Left lung (tissue), 10 donors: ENCODE measurements around the gene PDIK1L. TPM values are rescaled to one million over a fixed set of nuclear protein-coding genes. Genes with fewer than 3 reads are reported as not detected.

Experiments used
- ATAC-seq: fragments of 200-7000 bp; cut with Tn5 transposase; one replicate; pipeline ENCODE4 v1.9.1; 2020; ENCODE audit warnings: moderate library complexity
- DNase-seq, 4 donors: peaks; one replicate each; pipeline ENCODE4 v3.0.0-alpha.2; 2013 to 2020
- H3K27ac ChIP-seq, 2 donors: fragments of 200-600 bp; sonication (generic) in 1 of 2; one replicate each; pipeline versions ENCODE4 v1.5.0 to v1.8.0; 2020 to 2021
- H3K27me3 ChIP-seq, 2 donors: fragments of 200-600 bp; sonication (generic) in 1 of 2; one replicate each; pipeline versions ENCODE4 v1.5.0 to v1.8.0; 2020 to 2021
- H3K36me3 ChIP-seq, 2 donors: fragments of 200-600 bp; sonication (generic) in 1 of 2; one replicate each; pipeline versions ENCODE4 v1.5.0 to v1.8.0; 2020 to 2021
- H3K4me1 ChIP-seq, 2 donors: fragments of 200-600 bp; one replicate each; pipeline ENCODE4 v1.8.0; 2021
- H3K4me3 ChIP-seq, 2 donors: fragments of 200-600 bp; sonication (generic) in 1 of 2; one replicate each; pipeline versions ENCODE4 v1.5.0 to v1.8.0; 2020 to 2021; ENCODE audit warnings: mild to moderate bottlenecking in 1 of 2
- H3K9me3 ChIP-seq, 2 donors: fragments of 200-600 bp; sonication (generic) in 1 of 2; one replicate each; pipeline versions ENCODE4 v1.5.0 to v1.8.0; 2020 to 2021
- CTCF ChIP-seq, 2 donors: fragments of 200-600 bp; sonication (generic) in 1 of 2; IDR thresholded peaks; one replicate each; pipeline versions ENCODE4 v1.5.0 to v1.8.0; 2021; ENCODE audit warnings: antibody characterized with exemption in 2 of 2
- intact Hi-C, 2 donors: fragments of 100-400 bp; cut with DNase I; formaldehyde crosslinking; loops; one replicate each; pipeline versions ENCODE4 v1.11.2 to v1.14.2; 2022
- polyA plus RNA-seq, 6 donors: library from polyadenylated mRNA; unstranded; fragments of 120-200 nt; gene quantifications; one replicate each; pipeline ENCODE4 v1.2.1, GENCODE V29; 2013; ENCODE audit not compliant: insufficient read length in 6 of 6
- total RNA-seq, 2 donors: library from RNA; stranded (reverse); fragmentation: NEBNext Ultra II Directional; extraction: Animal tissue kit (Norgen Biotek cat#: 25700); gene quantifications; one replicate each; pipeline ENCODE4 v1.2.1, GENCODE V29; 2021
- donor health status: DM: no; HTN: yes; CAD: no.
- donor health status: DM: no; HTN: no; CAD: no.

The PDIK1L gene
- total and polyA plus RNA-seq, 8 donors: 7.0 to 26.0 (median 22.2) TPM

- H3K27me3 ChIP-seq: peaks cover 0 to 42% of the 10 kb centered on the region in 2 donors
- peaks cover 0 to 13% of the 10 kb centered on the region in 2 donors for H3K4me1 ChIP-seq
- intact Hi-C loops: no loop called here
- TF ChIP-seq CTCF (IDR thresholded peaks at IDR 0.05): no peak
- no peak for DNase-seq
- no peak for ATAC-seq
- H3K36me3 ChIP-seq: no peaks in the 10 kb centered on the region
- peak overlapping the region; percentile 48 to 70 for H3K27ac ChIP-seq
- no peaks in the 10 kb centered on the region for H3K9me3 ChIP-seq
- peak overlapping the region in 1 of 2 donors; percentile 32 for H3K4me3 ChIP-seq
Observed at GRCh38 chr1:26155370-26156284, 44.0 kb downstream of the PDIK1L start.

GRCh38 chr1:26156285-26157038 lies 44.8 kb downstream of the PDIK1L start:
- peak; percentile 17 for ATAC-seq
- Histone ChIP-seq H3K4me3 (peak overlapping the region in 1 of 2 donors; percentile 32), H3K4me1 (peaks cover 0 to 18% of the 10 kb centered on the region in 2 donors)

GRCh38 chr1:26158271-26158907 lies 46.8 kb downstream of the PDIK1L start:
- ATAC-seq (no peak), DNase-seq (no peak)
- TF ChIP-seq CTCF (IDR thresholded peaks at IDR 0.05): no peak
- peak overlapping the region in 1 of 2 donors; percentile 53 for H3K4me3 ChIP-seq
- intact Hi-C loops: no loop called here
- no peaks in the 10 kb centered on the region for H3K9me3 ChIP-seq
- H3K27me3 ChIP-seq: peaks cover 0 to 68% of the 10 kb centered on the region in 2 donors
- H3K36me3 ChIP-seq: no peaks in the 10 kb centered on the region
- H3K27ac ChIP-seq: peak overlapping the region in 1 of 2 donors; percentile 50
- H3K4me1 ChIP-seq: peaks cover 0 to 26% of the 10 kb centered on the region in 2 donors

More at GRCh38 chr1:26156285-26157038, 44.8 kb downstream of the PDIK1L start:
- no peak for DNase-seq
- Histone ChIP-seq H3K27me3 (peaks cover 0 to 50% of the 10 kb centered on the region in 2 donors), H3K9me3 (no peaks in the 10 kb centered on the region), H3K36me3 (no peaks in the 10 kb centered on the region), H3K27ac (peak overlapping the region; percentile 48 to 70)
- intact Hi-C loops: no loop called here
- no peak for TF ChIP-seq CTCF (IDR thresholded peaks at IDR 0.05)

GRCh38 chr1:26158908-26159742 lies 47.5 kb downstream of the PDIK1L start, which contains the start of gene FAM110D:
FAM110D (plus strand) TSS chr1:26159079; CDS start chr1:26161292, 2,213 bp downstream.
- peaks cover 0 to 29% of the 10 kb centered on the region in 2 donors for H3K4me1 ChIP-seq
- no peaks in the 10 kb centered on the region for H3K9me3 ChIP-seq
- DNase-seq (no peak), ATAC-seq (no peak)
- peaks cover 0 to 75% of the 10 kb centered on the region in 2 donors for H3K27me3 ChIP-seq
- peak within 1 kb of the TSS; percentile 18 to 53 for H3K4me3 ChIP-seq
- TF ChIP-seq CTCF (IDR thresholded peaks at IDR 0.05): no peak
- H3K27ac ChIP-seq: peak within 1 kb of the TSS; percentile 41 to 50
- intact Hi-C loops: no loop called here
- no peaks in the 10 kb centered on the region for H3K36me3 ChIP-seq
